Ishikawa (cell line): ENCODE results near the gene ICE1.

ENCODE experiments used
- CEBPB ChIP-seq: IDR thresholded peaks from 2 replicates; pipeline ENCODE4 v1.6.1; 2012
- CREB1 ChIP-seq: IDR thresholded peaks from 2 replicates; pipeline ENCODE4 v1.6.1; 2012; ENCODE audit warnings: low read depth
- EGR1 ChIP-seq: IDR thresholded peaks from 2 replicates; pipeline ENCODE4 v1.6.1; 2012
- EP300 ChIP-seq: IDR thresholded peaks from 2 replicates; pipeline ENCODE4 v1.6.1; 2012; ENCODE audit warnings: borderline replicate concordance
- FOXM1 ChIP-seq: IDR thresholded peaks from 2 replicates; pipeline ENCODE4 v1.6.1; 2012; ENCODE audit warnings: low read depth, borderline replicate concordance
- NFIC ChIP-seq: IDR thresholded peaks from 2 replicates; pipeline ENCODE4 v1.6.1; 2012
- RAD21 ChIP-seq: IDR thresholded peaks from 2 replicates; pipeline ENCODE4 v1.6.1; 2012; ENCODE audit warnings: low read depth
- TAF1 ChIP-seq: IDR thresholded peaks from 2 replicates; pipeline ENCODE4 v1.6.1; 2012; ENCODE audit warnings: low read depth, mild to moderate bottlenecking
- TCF12 ChIP-seq: IDR thresholded peaks from 2 replicates; pipeline ENCODE4 v1.6.1; 2012; ENCODE audit warnings: low read depth
- TEAD4 ChIP-seq: IDR thresholded peaks from 2 replicates; pipeline ENCODE4 v1.6.1; 2012
- YY1 ChIP-seq: IDR thresholded peaks from 2 replicates; pipeline ENCODE4 v1.6.1; 2012; ENCODE audit warnings: low read depth
- ZBTB7A ChIP-seq: IDR thresholded peaks from 2 replicates; pipeline ENCODE4 v1.6.1; 2012; ENCODE audit warnings: low read depth
- TF ChIP-seq, protein P1 (sequence below): IDR thresholded peaks from 2 replicates; pipeline ENCODE4 v1.6.1; 2012
- TF ChIP-seq, protein P2 (sequence below): IDR thresholded peaks from 2 replicates; pipeline ENCODE4 v1.6.1; 2012; ENCODE audit warnings: low read depth, mild to moderate bottlenecking
- TF ChIP-seq, protein P3 (sequence below): IDR thresholded peaks from 2 replicates; pipeline ENCODE4 v1.6.1; 2012

ICE1 gene, protein sequence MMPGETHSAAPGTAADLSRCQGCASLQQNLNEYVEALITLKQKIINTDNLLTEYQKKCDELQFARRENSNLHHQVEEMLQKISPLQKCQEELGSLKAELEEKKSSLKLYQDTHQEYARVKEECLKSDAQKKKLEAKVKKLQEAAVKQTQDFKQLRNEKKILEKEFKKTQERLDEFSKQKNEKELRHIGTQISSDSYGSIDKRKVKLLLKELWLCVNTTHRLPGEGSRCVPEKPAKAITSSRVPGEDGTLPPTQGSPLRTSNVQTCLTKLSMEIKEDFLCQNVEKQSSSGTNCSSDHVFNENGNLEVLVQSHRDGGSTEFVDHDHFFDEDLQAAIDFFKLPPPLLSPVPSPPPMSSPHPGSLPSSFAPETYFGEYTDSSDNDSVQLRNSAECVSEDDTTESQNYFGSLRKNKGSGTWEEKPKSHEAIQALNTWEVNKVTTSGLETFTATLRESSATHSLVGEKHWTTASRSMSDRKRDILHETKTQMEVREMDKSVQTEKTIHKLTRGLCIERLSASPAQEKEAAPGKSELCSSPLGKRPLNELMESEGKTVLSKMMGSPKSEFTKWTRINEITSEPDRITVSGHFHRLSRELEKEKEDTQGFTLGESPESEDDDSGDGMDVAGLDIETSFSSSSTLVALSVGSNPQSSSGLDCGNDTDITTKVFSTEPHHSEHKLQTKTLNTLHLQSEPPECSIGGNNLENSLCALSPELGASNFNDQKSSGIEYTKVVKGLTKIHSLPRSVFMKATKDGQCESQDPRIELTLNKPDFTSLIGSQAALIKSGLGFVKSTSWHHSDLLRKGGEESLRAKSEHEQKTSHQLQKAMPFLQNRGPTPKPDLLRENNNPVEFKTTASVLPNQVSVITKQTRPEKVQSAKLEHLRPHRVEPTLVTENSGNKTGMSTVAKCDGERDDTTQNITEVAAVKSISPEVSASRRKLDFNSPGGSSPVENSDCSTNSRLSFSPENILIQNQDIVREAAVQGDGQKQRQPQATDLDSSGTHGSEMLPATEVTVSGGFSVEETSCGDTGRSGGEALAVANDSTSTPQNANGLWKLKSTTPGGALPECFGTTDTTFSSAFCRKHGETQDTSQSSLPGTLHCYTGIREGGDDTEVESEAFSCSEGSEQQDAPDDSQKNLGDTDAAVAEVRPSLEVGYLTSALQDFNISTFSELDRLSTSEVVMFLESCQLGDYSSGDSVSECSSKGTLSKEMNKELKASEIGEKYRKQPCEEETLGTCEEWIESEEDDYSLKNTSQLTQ (N-terminal part only)

DNA sequence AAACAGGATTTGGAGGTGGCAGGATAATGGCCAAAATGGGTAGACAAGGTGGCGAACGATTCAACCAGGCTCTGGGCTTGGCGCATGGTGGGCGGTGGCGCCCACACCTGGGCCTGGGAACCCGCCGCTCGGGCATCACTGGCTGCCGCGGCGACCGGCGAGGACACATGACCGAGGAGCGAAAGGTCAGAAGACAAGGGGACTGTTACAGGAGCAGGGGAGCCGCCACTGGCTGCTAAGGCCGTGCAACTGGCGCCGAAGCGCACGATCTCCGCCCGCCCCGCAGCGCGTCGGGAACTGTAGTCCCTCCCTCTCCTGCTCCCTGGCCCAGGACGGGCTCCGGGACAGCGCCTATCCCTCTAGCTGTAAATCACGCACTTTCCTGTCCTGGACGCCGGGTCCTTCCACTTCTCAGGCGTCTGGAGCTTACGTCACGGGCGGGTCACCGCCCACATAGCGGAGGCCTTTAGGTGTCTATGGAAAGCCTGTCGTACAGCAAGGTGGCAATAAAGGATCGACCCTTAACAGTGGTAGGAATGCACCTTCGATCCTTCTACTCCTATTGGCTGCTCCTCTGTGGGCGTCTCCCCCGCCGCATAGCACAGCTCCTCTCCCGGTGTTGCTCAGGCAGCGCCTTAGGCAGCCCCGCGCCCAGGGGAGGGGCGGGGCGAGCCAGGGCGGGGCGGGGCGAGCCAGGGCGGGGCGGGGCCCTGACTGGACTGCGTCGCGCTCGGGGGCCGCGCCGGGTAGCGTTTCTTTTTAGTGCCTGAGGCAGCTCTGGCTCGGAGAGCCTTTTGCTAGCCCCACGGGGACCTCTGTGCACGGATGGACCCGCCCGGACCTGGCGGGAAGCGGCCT is at the start of gene ICE1:
TSS of gene ICE1 (plus strand) at position 717 of the 858 bp plus-strand sequence. CDS start 239 bp downstream, outside the sequence.
- TF ChIP-seq CEBPB (no peak), CREB1 (peak; percentile 94), RAD21 (no peak), NFIC (no peak), TAF1 (peak; percentile 77), YY1 (0 out of 2 replicates have a peak, but pooled peaks have one; percentile 11), ZBTB7A (no peak), EGR1 (peak; percentile 66), TCF12 (0 out of 2 replicates have a peak, but pooled peaks have one; percentile 7), FOXM1 (no peak), TEAD4 (no peak), EP300 (no peak)
- TF ChIP-seq, protein P1, sequence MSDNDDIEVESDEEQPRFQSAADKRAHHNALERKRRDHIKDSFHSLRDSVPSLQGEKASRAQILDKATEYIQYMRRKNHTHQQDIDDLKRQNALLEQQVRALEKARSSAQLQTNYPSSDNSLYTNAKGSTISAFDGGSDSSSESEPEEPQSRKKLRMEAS, result peak; percentile 66
- TF ChIP-seq, protein P2, sequence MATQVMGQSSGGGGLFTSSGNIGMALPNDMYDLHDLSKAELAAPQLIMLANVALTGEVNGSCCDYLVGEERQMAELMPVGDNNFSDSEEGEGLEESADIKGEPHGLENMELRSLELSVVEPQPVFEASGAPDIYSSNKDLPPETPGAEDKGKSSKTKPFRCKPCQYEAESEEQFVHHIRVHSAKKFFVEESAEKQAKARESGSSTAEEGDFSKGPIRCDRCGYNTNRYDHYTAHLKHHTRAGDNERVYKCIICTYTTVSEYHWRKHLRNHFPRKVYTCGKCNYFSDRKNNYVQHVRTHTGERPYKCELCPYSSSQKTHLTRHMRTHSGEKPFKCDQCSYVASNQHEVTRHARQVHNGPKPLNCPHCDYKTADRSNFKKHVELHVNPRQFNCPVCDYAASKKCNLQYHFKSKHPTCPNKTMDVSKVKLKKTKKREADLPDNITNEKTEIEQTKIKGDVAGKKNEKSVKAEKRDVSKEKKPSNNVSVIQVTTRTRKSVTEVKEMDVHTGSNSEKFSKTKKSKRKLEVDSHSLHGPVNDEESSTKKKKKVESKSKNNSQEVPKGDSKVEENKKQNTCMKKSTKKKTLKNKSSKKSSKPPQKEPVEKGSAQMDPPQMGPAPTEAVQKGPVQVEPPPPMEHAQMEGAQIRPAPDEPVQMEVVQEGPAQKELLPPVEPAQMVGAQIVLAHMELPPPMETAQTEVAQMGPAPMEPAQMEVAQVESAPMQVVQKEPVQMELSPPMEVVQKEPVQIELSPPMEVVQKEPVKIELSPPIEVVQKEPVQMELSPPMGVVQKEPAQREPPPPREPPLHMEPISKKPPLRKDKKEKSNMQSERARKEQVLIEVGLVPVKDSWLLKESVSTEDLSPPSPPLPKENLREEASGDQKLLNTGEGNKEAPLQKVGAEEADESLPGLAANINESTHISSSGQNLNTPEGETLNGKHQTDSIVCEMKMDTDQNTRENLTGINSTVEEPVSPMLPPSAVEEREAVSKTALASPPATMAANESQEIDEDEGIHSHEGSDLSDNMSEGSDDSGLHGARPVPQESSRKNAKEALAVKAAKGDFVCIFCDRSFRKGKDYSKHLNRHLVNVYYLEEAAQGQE, result no peak
- TF ChIP-seq, protein P3, sequence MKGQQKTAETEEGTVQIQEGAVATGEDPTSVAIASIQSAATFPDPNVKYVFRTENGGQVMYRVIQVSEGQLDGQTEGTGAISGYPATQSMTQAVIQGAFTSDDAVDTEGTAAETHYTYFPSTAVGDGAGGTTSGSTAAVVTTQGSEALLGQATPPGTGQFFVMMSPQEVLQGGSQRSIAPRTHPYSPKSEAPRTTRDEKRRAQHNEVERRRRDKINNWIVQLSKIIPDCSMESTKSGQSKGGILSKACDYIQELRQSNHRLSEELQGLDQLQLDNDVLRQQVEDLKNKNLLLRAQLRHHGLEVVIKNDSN, result peak; percentile 71

DNA sequence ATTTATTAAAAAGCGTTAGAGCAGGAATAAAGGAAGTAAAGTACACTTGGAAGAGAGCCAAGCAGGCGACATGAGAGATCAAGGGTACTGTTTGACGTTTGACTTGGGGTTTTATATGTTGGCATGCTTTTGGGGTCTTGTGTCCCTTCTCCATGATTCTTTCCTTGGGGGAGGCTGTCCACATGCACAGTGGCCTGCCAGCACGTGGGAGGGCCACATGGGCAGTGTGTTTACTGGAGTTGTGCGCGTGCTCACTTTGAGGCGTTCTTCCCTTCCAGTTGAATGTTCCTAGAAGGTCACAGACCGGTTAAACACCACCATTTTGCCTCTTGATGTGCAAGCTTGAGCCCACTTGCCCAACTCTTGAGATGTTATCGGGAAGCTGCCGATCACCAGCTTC is 49.5 kb upstream of the ICE1 start:
- TF ChIP-seq NFIC, result no peak
- TF ChIP-seq ZBTB7A, result no peak
- no peak for TF ChIP-seq CREB1
- no peak for TF ChIP-seq TAF1
- TF ChIP-seq, protein P1, result no peak
- TF ChIP-seq EGR1, result no peak
- no peak for TF ChIP-seq CEBPB
- TF ChIP-seq RAD21, result no peak
- no peak for TF ChIP-seq TCF12
- TF ChIP-seq, protein P2, result no peak
- no peak for TF ChIP-seq EP300
- TF ChIP-seq, protein P3, result no peak
- TF ChIP-seq TEAD4, result no peak
- no peak for TF ChIP-seq FOXM1
- no peak for TF ChIP-seq YY1

DNA sequence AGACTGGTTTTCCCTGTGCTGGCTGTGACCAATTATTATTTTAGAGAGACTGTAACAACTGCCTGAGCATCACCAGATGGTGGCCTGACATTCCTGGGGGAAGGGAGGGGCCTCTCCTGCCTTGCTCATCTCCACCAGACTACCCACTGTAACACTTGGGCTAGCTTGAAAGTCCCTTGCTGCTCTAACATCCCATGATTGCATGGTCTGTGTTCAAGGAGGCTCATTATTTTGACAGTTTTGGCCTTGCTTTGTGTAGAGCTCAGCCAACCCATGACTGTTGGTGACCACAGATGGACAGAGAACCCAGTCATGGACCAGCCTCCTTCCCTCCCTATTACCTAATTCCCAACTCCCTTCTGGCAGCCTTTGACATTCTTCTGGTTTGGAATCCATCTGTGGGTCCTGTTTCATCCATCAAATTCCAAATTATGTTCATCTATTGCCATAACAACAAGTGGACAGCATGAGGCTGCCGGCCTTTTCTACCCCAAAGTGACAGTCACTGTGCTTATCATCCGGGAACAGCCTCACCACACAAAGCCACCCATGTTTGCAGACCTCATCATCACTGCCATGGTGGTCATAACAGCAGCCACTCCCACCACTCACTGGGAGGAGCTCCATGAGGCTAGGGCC is 49.0 kb upstream of the ICE1 start:
- TF ChIP-seq RAD21, result no peak
- TF ChIP-seq TCF12, result no peak
- no peak for TF ChIP-seq TEAD4
- TF ChIP-seq, protein P2, result no peak
- TF ChIP-seq EGR1, result no peak
- TF ChIP-seq TAF1, result no peak
- no peak for TF ChIP-seq YY1
- no peak for TF ChIP-seq FOXM1
- TF ChIP-seq, protein P3, result no peak
- no peak for TF ChIP-seq ZBTB7A
- TF ChIP-seq NFIC, result no peak
- TF ChIP-seq CEBPB, result no peak
- no peak for TF ChIP-seq EP300
- TF ChIP-seq CREB1, result no peak
- TF ChIP-seq, protein P1, result no peak
